A549 (cell line): Measurements from ENCODE around the gene DENND6A.

Experiments used
- CHD2 ChIP-seq: fragments of 150-350 bp; IDR thresholded peaks from 2 replicates; pipeline ENCODE4 v1.6.1; 2014; ENCODE audit warnings: low read length; ENCODE audit not compliant: partially characterized antibody
- CTCF ChIP-seq: fragments of >200 bp; sonication (Bioruptor Twin); formaldehyde crosslinking; IDR thresholded peaks from 3 replicates; pipeline ENCODE4 v1.5.1; 2016
- JUNB ChIP-seq: fragments of >200 bp; sonication (Bioruptor Twin); formaldehyde crosslinking; IDR thresholded peaks from 2 replicates; pipeline ENCODE4 v1.6.1; 2016
- POLR2A ChIP-seq: IDR thresholded peaks from 2 replicates; pipeline ENCODE4 v1.6.1; 2012; ENCODE audit warnings: mild to moderate bottlenecking, low read length
- RAD21 ChIP-seq, 2 experiments: fragments of >200 bp in 1 of 2; sonication (Bioruptor Twin) in 1 of 2; formaldehyde crosslinking in 1 of 2; IDR thresholded peaks in 1 of 2; conservative IDR thresholded peaks in 1 of 2; 2 replicates in 1 of 2; 3 replicates in 1 of 2; pipeline ENCODE4 v1.6.1; 2012 to 2018; ENCODE audit warnings: inconsistent platforms in 1 of 2
- RCOR1 ChIP-seq: fragments of 150-350 bp; IDR thresholded peaks from 2 replicates; pipeline ENCODE4 v1.6.1; 2014; ENCODE audit warnings: antibody characterized with exemption, low read length, low read depth
- REST ChIP-seq: fragments of 200-600 bp; sonication (generic); IDR thresholded peaks from 2 replicates; pipeline ENCODE4 v1.6.1; 2016; ENCODE audit warnings: antibody characterized with exemption, mild to moderate bottlenecking, moderate library complexity
- USF2 ChIP-seq: fragments of 450-650 bp; IDR thresholded peaks from 2 replicates; pipeline ENCODE4 v1.6.1; 2014; ENCODE audit warnings: antibody characterized with exemption
- ZNF302 ChIP-seq: fragments of 250-450 bp; sonication (Bioruptor Pico); IDR thresholded peaks from 2 replicates; pipeline ENCODE4 v1.9.0; 2021; ENCODE audit warnings: inconsistent platforms, mild to moderate bottlenecking, moderate library complexity

- TF ChIP-seq POLR2A (no peak), USF2 (no peak), ZNF302 (CRISPR knock-in tag) (no peak), CTCF (no peak), REST (no peak), RAD21 (conservative IDR thresholded peaks at IDR 0.05 in 1 of 2, IDR thresholded peaks at IDR 0.05 in 1 of 2) (no peak), RCOR1 (no peak), JUNB (no peak), CHD2 (no peak)
These were observed 40.7 kb downstream of the DENND6A start for GRCh38 chr3:57652203-57652602.
